A673 (cell line): ENCODE results near the gene RELN.

Experiments
- EZH2 ChIP-seq: fragments of 200-600 bp; sonication (generic); IDR thresholded peaks from 2 replicates; pipeline ENCODE4 v1.6.1; 2017; ENCODE audit warnings: borderline replicate concordance, low read depth, mild to moderate bottlenecking, mixed read lengths, antibody characterized with exemption, low read length; ENCODE audit not compliant: poor library complexity, severe bottlenecking
- TF ChIP-seq, protein P1 (sequence below): fragments of 300-800, 200-600 bp; sonication (generic); conservative IDR thresholded peaks from 2 replicates; pipeline ENCODE4 v1.5.1; 2017; ENCODE audit warnings: low read depth, mild to moderate bottlenecking, antibody characterized with exemption, low read length, moderate library complexity, mixed read lengths

- TF ChIP-seq, protein P1, sequence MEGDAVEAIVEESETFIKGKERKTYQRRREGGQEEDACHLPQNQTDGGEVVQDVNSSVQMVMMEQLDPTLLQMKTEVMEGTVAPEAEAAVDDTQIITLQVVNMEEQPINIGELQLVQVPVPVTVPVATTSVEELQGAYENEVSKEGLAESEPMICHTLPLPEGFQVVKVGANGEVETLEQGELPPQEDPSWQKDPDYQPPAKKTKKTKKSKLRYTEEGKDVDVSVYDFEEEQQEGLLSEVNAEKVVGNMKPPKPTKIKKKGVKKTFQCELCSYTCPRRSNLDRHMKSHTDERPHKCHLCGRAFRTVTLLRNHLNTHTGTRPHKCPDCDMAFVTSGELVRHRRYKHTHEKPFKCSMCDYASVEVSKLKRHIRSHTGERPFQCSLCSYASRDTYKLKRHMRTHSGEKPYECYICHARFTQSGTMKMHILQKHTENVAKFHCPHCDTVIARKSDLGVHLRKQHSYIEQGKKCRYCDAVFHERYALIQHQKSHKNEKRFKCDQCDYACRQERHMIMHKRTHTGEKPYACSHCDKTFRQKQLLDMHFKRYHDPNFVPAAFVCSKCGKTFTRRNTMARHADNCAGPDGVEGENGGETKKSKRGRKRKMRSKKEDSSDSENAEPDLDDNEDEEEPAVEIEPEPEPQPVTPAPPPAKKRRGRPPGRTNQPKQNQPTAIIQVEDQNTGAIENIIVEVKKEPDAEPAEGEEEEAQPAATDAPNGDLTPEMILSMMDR = no peak
- no peak for TF ChIP-seq EZH2
These were observed 185.8 kb downstream of the RELN start for GRCh38 chr7:103803631-103804030.
